Ovary (tissue), 9 donors: ENCODE data around the gene TLR9. TPM values are rescaled to one million over a fixed set of nuclear protein-coding genes. Genes with fewer than 3 reads are reported as not detected.
"Not testable (repeated sequence)": the region's sequence is repeated elsewhere in the genome, so short reads cannot be mapped to it uniquely, and the experiment has no call there.

Experiments used
- DNase-seq, 5 donors: peaks; one replicate each; pipeline ENCODE4 v3.0.0-alpha.2; 2019 to 2020
- H3K27ac ChIP-seq, 2 donors: fragments of 200-600 bp; one replicate each; pipeline versions ENCODE4 v1.5.1 to v1.8.0; 2019 to 2022
- H3K27me3 ChIP-seq: fragments of 200-600 bp; one replicate; pipeline ENCODE4 v1.8.0; 2022
- H3K36me3 ChIP-seq: fragments of 200-600 bp; sonication (generic); one replicate; pipeline ENCODE4 v1.5.1; 2019
- H3K4me1 ChIP-seq: one replicate; pipeline ENCODE4 v1.8.1; 2013; ENCODE audit warnings: mild to moderate bottlenecking, moderate library complexity; ENCODE audit not compliant: insufficient read depth
- H3K4me3 ChIP-seq: fragments of 200-600 bp; sonication (generic); one replicate; pipeline ENCODE4 v1.5.1; 2017
- H3K9me3 ChIP-seq, 2 donors: fragments of 200-600 bp in 1 of 2; sonication (generic) in 1 of 2; one replicate each; pipeline versions ENCODE4 v1.5.1 to v1.8.1; 2013 to 2019; ENCODE audit warnings: mild to moderate bottlenecking in 1 of 2, moderate library complexity in 1 of 2
- EP300 ChIP-seq: sonication (generic); formaldehyde crosslinking; IDR thresholded peaks from one replicate; pipeline ENCODE4 v1.6.1; 2017; ENCODE audit warnings: antibody characterized with exemption
- POLR2A ChIP-seq: fragments of 450-650 bp; IDR thresholded peaks from one replicate; pipeline ENCODE4 v1.6.1; 2017; ENCODE audit warnings: antibody characterized with exemption, mild to moderate bottlenecking, moderate library complexity
- WGBS, 3 donors: extraction: QIAGEN DNeasy Blood & Tissue Kit in 1 of 3; methylation state at CpG; one replicate each; pipeline versions ENCODE4 v1.1.5 to v1.1.7; 2013 to 2017; 5-methylcytosine and 5-hydroxymethylcytosine counted together
- intact Hi-C, 4 donors: fragments of 100-400 bp; cut with DNase I; formaldehyde crosslinking; loops; one replicate each; pipeline versions ENCODE4 v1.11.0 to v1.15.1; 2022 to 2023
- polyA plus RNA-seq, 2 donors: library from polyadenylated mRNA; stranded (reverse); fragments of 200-250 nt in 1 of 2; fragments of 350-450 nt in 1 of 2; fragmentation: Illumina TruSeq in 1 of 2; extraction: RNeasy Lipid Tissue Mini Kit (QIAGEN cat#74804) in 1 of 2; gene quantifications; one replicate each; pipeline ENCODE4 v1.2.3, GENCODE V29; 2013 to 2014
- total RNA-seq, 7 donors: library from RNA; depleted of rRNA in 2 of 7; stranded (reverse); fragments of >200 nt in 2 of 7; fragmentation: NEBNext Ultra II Directional in 3 of 7; extraction: Animal tissue kit (Norgen Biotek cat#: 25700) in 3 of 7; gene quantifications; one replicate each; pipeline versions ENCODE4 v1.1.0 to v1.2.4, GENCODE V29; 2016 to 2023
- TF ChIP-seq, protein P1 (sequence below), 3 donors: fragments of 450-650 bp in 2 of 3; fragments of 200-600 bp in 1 of 3; IDR thresholded peaks; one replicate each; pipeline versions ENCODE4 v1.5.1 to v1.8.0; 2016 to 2022; ENCODE audit warnings: antibody characterized with exemption in 3 of 3, mild to moderate bottlenecking in 1 of 3
- donor health status: DM: no; HTN: no; CAD: no; lungs with moderate emphysema.
- donor health status: DM: no; HTN: no; CAD: no.
- donor health status: Bipolar disorder and iron deficiency.
- donor health status: DM: yes; HTN: yes; CAD: no.
- donor health status: DM: no; HTN: no; CAD: no.
- donor health status: DM: yes; HTN: yes; CAD: no.

The TLR9 gene
- total and polyA plus RNA-seq, 9 donors = 0.15 to 1.5 (median 0.58) TPM; not detected in 2

DNA sequence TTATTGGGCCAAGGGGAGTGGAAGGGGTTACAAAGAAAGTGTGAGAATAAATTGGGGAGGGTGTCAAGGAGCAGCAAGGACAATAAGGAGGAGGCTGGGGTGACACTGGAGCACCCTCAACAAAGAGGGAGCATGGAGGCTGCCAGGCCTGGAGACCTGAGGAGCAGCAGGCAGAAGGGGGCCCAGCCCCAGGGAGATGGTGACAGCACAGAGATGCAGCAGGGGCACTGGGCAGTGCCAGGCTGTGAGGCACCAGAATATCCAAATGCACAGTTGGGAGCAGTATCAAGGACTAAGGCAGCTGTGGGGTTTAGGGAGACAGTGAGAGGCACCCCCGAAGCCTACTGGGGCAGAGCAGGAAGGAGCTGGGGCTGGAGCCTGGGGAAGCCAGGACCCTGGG lies 46.9 kb downstream of the TLR9 start:
- Histone ChIP-seq H3K27ac (no peak overlapping the region), H3K36me3 (no peaks in the 10 kb centered on the region), H3K4me1 (no peaks in the 10 kb centered on the region), H3K4me3 (no peak overlapping the region), H3K27me3 (no peaks in the 10 kb centered on the region), H3K9me3 (no peaks in the 10 kb centered on the region)
- WGBS, 3 donors = 95 to 98% (median 96%) methylated on average over 1 of the region's 1 CpG
- TF ChIP-seq, protein P1, sequence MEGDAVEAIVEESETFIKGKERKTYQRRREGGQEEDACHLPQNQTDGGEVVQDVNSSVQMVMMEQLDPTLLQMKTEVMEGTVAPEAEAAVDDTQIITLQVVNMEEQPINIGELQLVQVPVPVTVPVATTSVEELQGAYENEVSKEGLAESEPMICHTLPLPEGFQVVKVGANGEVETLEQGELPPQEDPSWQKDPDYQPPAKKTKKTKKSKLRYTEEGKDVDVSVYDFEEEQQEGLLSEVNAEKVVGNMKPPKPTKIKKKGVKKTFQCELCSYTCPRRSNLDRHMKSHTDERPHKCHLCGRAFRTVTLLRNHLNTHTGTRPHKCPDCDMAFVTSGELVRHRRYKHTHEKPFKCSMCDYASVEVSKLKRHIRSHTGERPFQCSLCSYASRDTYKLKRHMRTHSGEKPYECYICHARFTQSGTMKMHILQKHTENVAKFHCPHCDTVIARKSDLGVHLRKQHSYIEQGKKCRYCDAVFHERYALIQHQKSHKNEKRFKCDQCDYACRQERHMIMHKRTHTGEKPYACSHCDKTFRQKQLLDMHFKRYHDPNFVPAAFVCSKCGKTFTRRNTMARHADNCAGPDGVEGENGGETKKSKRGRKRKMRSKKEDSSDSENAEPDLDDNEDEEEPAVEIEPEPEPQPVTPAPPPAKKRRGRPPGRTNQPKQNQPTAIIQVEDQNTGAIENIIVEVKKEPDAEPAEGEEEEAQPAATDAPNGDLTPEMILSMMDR (IDR thresholded peaks at IDR 0.05) = no peak
- TF ChIP-seq EP300 (no peak), POLR2A (no peak)
- intact Hi-C loops = no loop called here
- DNase-seq = no peak

DNA sequence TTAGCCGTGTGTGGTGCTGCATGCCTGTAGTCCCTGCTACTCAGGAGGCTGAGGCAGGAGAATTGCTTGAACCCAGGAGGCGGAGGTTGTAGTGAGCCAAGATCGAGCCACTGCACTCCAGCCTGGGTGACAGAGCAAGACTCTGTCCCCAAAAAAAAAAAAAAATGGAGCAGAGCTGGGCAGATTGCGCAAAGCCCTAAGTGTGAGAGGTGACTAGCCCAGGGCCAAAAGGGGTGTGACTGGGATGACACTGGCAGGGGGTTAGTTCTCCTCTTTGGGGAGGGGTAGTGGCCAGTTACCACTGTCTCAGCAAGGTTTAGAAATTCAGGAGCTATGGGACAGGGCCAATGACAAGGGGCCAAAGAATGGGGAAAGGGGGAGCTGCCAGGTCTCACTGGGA lies 47.3 kb downstream of the TLR9 start:
- H3K27me3 ChIP-seq, intact Hi-C loops, DNase-seq, H3K9me3 ChIP-seq, H3K4me1 ChIP-seq, H3K27ac ChIP-seq, H3K4me3 ChIP-seq, H3K36me3 ChIP-seq: not testable (repeated sequence)
- 93 to 96% (median 93%) methylated on average over 4 of the region's 4 CpGs for WGBS, 3 donors

DNA sequence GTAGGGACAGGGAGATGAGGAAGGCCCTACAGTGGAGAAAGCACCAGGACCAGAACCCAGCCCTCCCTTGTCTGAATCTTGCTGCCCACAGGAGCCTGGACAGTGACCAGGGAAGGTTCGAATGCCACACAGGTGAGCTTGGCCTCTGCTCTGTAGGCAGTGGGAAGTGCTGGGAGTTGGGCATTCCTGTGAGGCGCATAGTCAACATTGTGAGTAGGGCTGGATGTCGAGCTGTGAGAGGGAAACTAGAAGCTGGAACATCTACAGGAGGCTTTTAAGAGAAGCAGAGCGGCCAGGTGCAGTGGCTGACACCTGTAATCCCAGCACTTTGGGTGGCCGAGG lies 47.8 kb downstream of the TLR9 start:
- no peak overlapping the region for H3K4me3 ChIP-seq
- TF ChIP-seq POLR2A (no peak), EP300 (no peak)
- TF ChIP-seq, protein P1 (IDR thresholded peaks at IDR 0.05) = no peak
- no peak for DNase-seq

DNA sequence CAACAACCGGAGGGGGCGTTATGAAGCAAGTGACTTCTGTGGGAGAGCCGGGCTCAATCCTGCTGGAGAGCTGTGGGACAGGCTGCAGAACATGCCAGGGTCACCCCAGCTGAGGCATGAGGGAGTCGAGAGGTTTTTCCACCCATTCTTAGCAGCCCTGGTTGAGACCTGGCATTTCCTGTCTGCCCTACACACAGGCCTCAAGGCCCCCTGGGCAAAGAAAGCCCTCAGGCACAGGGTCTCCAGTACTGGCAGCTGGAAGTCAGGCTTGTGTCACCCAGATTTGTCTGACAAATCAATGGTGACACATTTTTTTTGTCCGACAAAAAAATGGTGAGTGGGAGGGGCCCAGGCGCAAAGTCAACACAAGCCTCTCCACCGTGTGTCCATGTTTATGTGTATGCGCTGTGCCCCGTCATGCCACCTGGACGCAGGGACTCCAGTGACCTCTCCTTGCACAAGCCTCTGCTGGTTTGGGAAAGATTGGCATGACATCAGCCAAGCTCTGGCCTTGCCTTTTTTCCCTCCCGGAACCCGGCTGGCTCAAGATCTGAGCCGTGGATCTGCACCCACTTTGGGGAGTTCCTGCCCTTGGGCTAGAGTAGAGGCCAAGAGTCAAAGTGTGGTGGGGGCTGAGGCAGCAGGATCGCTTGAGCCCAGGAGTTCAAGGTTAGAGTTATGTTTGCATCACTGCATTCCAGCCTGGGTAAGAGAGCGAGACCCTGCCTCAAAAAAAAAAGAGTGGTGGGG lies 48.3 kb downstream of the TLR9 start:
- 60 to 62% (median 61%) methylated on average over 15 of the region's 15 CpGs for WGBS, 3 donors

More for the DNA sequence above, 47.8 kb downstream of the TLR9 start:
- Histone ChIP-seq H3K9me3 (no peaks in the 10 kb centered on the region), H3K36me3 (no peaks in the 10 kb centered on the region), H3K27ac (no peak overlapping the region), H3K27me3 (no peaks in the 10 kb centered on the region), H3K4me1 (no peaks in the 10 kb centered on the region)
- WGBS, 3 donors = 80 to 87% (median 81%) methylated on average over 5 of the region's 5 CpGs
- intact Hi-C loops = no loop called here

DNA sequence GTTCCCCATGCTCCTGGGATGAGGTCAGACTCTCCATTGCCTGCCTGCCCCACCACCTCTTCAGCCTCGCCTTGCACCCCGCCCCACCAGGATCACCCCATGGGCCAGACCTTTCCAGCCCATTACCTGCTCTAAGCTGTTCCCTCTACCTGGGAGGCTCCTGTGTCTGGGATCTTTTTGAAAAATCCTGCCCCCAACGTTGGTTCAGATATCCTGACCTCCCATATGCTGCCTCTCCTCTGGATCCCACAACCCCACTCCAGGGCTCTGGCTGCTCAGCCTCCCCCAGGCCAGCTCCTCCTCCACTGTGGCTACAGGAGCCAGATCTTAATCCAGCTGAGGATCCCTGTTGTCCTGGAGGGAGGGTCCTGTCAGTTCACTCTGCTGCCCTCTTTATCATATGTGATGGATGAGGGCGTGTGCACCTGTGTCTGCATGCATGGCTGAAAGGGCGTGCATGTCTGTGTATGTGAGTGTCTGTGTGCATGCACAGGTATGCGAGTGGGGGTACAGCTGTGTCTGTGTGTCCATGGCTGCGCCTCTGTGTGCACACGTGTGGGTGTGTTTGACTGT lies 49.2 kb downstream of the TLR9 start:
- Histone ChIP-seq H3K27me3 (no peaks in the 10 kb centered on the region), H3K9me3 (no peaks in the 10 kb centered on the region), H3K36me3 (no peaks in the 10 kb centered on the region), H3K27ac (no peak overlapping the region), H3K4me3 (no peak overlapping the region), H3K4me1 (no peaks in the 10 kb centered on the region)
- WGBS, 3 donors = 81 to 85% (median 85%) methylated on average over 8 of the region's 8 CpGs
- no peak for TF ChIP-seq POLR2A
- TF ChIP-seq, protein P1 (IDR thresholded peaks at IDR 0.05) = no peak
- TF ChIP-seq EP300 = no peak
- intact Hi-C loops = no loop called here
- DNase-seq = no peak

More for the DNA sequence above, 48.3 kb downstream of the TLR9 start:
- TF ChIP-seq POLR2A = no peak
- TF ChIP-seq EP300 = no peak
- intact Hi-C loops = no loop called here
- no peaks in the 10 kb centered on the region for H3K36me3 ChIP-seq
- H3K4me1 ChIP-seq = no peaks in the 10 kb centered on the region
- DNase-seq = peak in 1 of 5 donors; percentile 17
- H3K9me3 ChIP-seq = no peaks in the 10 kb centered on the region
- H3K27me3 ChIP-seq = no peaks in the 10 kb centered on the region
- no peak overlapping the region for H3K27ac ChIP-seq
- no peak overlapping the region for H3K4me3 ChIP-seq
